Activated CD4-positive, alpha-beta T cell treated with anti-CD3 and anti-CD28 coated beads, Interleukin-2, amount 50 U/mL, for 24 hours (primary cell): ENCODE results near the gene ACAN.

Source experiments
- DNase-seq, 2 donors: peaks; one replicate each; pipeline ENCODE4 v3.0.0-alpha.2; 2020; ENCODE audit warnings: low read depth in 1 of 2, low spot score in 1 of 2

The ACAN gene

DNA sequence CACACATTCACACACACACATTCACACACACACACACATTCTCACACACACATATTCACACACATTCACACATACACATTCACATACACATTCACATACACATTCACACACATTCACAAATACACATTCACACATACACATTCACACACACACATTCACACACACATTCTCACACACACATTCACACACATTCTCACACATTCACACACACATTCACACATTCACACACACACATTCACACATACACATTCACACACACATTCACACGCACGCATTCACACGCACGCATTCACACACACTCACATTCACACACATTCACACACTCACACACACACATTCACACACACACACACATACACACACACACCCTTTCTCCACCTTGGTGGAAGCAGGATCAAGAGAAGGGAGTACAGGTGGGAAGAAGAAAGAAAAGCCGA is 97.8 kb downstream of the ACAN start:
- no peak for DNase-seq

DNA sequence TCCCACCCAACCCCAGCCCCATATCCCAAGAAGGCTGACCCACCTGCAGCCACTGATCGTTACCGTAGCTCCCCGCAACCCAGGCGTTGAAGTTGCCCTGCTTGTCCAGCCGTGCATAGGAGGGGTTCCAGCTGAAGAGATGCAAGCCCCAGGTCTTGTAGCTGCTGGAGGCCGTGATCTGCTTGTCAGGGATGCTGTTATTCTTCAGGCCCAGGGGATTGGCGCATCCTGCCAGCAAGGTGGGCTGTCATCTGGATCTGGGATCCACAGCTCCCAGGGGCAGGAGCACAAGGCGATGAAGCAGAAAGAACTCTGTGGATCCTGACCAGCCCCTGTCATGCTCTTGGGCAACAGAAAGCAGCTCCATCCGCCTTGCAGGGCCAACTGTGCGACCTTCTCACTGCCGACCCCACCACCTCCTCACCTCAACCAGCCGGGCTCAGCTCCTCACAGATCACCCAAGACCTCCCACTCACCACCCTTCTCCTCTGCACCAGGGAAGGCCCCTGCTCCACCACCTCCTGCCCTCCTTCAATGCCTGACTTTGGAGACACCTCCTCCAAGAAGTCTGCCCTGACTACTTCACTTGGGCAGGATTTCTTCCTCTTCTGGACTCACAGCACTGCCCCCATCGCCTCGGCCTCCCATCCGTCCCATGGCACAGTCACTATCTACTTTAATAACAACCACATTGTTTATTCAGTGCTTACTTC is 98.4 kb downstream of the ACAN start:
- DNase-seq: no peak

DNA sequence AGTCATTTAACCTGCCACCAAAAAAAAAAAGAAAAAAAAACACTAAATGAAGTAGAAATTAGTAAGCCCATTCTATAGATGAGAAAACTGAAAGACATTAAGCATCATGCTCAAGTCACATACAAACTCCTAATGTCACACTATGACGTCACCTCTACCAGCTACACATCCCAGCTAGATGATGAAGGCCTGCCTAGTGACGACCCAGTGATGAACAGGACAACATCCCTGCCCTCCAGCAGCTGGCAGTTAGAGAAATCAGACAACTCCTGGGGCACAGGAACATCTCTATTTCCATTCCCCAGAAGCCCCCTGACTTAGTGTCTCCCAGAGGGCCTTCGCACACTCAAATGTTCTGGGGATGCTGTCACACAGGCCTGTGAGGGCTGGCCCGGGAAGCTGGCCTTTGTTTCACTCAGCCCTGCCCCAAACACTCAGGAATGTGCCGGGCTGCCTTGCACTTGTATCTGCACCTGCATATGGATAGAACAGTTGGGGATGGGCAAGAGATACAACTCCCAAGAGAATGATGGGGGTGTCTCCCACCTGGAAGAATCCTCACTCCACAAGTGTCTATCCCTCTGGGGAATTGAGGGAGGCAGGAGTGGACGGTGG is 99.1 kb downstream of the ACAN start:
- no peak for DNase-seq

DNA sequence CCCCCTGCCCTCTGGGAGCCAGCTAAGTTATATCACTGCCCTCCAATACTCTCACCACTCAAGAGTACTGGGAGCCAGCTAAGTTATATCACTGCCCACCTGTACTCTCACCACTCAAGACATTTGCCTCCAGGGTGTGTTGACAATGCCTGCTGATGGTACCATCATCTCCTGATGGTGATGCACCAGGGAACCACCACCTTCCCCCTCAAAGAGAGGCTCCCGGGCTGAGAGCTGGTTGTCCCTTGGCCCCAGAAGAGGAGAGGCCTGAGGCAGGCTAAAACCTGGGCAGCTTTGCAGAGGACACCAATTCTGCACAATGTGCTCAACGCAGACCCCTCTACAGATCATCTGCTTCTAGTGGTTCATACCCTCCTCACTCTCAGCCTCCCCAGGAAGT is 99.6 kb downstream of the ACAN start:
- DNase-seq: no peak

DNA sequence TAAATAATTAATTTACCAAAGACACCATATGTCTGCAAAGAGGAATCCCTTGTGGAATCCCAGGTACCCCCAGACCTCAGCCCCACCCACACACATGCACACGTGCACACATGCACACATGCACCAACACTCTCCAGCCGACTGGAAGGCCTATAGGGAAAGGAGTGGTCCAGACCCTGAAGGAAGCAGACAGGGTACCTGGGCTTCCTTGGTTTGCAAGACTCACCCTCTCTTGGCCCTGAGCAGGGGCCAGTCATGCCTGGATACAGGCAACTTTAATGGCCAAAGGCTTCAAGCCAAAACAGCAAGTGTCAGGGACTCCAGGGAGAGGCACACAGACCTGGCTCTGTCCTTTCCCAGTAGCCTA is 101.0 kb downstream of the ACAN start:
- DNase-seq: no peak

DNA sequence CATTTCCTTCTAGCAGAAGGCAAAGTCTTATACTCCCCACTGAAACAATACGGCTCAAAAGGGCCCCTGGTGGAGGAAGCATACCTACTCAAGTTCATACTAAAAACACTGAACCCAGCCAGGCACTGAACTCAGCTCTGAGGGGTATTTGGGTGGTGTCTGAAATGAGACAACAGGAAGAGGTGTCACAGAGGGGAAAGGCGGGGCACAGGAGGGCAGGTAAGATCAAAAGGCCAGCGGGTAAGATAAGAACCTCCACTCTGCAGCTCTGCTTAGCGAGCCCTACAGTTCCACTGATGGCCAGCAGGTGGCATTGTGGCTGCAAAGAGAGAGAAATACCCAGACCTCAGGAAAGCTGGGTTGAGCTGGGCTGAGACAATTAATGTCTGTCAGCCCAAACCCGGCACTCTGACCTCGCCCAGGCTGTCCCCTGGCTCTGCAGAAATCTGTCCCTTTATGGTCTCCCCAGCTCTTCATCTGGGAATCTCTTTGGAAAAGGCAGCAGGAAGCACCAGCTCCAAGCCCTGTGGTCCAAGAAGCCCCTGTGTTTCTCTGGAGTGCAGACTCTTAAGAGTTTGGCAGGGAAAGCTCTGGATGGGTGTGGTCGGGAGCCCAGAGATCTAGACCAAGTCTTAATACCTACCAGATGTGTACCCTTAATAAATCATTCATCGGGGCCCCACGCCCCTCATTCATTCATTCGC is 101.5 kb downstream of the ACAN start:
- peak; percentile 81 to 86 for DNase-seq

DNA sequence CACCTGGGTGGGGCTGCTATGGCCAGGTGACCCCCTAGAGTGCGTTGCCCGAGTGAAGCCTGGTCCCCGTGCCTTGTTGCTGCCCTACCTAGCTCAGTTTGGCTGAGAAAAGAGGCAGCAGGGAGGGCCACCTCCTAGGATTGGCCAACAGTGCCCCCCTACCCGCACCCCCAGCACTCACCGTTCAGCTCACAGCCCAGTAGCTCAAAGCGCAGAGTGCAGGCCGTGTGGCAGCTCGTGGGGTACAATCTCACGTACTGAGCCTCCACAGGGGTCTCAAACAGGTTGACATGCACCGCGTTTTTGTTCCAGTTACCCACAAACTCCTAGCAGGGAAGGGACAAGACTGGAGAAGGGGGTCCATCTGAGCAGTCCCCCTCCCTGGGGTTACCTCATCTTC is 102.3 kb downstream of the ACAN start:
- DNase-seq: no peak

DNA sequence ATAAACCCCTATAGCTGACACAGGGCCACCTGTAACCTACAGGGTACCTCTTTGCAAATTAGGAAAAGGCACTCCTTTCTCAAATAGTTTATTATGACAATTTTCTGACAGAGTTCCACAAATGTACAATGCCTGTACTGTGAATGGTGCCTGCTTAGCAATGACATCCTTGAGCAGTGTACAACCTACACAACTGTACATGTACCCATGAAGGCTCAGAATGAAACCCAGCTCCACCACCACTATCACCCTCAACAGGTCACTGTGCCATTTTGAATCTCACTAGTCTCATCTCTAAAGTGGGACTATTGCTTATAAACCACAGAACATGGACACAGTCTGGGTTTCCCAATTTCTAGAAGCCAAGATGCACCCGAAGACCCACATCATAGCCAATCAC is 102.9 kb downstream of the ACAN start:
- no peak for DNase-seq

DNA sequence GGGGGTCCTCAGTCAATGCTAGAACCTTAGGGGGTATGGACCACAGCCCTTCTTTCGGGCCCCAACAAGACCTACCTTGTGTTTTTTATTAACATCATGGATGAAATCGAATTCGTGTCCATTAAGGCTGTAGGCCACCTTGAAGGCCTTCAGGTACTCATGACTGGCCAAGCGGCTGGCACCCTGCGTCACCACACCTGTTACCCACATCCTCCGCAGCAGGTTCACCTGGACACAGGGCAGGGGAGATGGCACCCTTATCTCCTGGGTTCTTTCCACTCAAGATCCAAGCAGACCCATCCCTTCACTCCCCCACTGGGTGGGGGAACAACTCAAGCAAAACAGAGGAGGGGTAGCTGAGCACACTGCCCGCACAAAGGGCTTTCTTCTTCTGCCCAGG is 103.3 kb downstream of the ACAN start:
- DNase-seq: no peak

DNA sequence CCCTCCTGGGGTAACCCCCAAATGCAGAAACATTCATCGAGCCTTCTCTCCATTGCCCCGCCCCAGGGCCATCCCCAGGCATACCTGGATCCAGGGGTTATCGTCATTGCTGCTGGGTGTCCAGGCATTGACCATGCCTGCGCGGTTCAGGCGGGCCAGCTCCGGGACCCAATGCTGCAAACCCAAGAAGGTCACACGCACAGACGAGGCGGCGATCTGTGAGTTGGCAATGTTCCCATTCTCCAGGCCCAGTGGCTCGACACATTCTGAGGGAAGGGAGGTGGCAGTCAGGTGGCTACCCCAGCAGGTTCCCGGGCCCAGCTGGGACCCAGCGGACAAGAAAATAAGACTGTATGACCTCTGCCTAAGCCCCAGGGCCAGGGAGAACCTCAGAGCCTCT is 103.9 kb downstream of the ACAN start:
- no peak for DNase-seq

DNA sequence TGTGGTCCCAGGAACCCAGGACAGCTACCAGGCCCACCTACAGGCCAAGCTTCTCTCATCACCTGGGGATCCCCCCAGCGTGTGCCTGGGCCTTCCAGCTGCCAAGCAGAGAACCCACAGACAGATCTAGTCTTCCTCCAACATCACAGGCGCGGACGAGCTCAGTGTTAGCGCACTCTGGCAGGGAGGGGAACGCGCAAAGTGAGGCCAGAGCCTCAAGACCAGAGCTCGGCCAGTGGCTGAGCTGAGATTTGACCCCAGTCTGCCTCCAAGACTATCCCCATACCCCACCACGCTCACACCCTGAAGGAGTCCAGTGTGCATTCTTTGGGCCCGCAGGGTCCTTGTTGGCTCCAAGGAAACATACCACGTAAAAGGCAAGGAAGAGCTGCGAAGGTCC is 104.9 kb downstream of the ACAN start:
- no peak for DNase-seq

DNA sequence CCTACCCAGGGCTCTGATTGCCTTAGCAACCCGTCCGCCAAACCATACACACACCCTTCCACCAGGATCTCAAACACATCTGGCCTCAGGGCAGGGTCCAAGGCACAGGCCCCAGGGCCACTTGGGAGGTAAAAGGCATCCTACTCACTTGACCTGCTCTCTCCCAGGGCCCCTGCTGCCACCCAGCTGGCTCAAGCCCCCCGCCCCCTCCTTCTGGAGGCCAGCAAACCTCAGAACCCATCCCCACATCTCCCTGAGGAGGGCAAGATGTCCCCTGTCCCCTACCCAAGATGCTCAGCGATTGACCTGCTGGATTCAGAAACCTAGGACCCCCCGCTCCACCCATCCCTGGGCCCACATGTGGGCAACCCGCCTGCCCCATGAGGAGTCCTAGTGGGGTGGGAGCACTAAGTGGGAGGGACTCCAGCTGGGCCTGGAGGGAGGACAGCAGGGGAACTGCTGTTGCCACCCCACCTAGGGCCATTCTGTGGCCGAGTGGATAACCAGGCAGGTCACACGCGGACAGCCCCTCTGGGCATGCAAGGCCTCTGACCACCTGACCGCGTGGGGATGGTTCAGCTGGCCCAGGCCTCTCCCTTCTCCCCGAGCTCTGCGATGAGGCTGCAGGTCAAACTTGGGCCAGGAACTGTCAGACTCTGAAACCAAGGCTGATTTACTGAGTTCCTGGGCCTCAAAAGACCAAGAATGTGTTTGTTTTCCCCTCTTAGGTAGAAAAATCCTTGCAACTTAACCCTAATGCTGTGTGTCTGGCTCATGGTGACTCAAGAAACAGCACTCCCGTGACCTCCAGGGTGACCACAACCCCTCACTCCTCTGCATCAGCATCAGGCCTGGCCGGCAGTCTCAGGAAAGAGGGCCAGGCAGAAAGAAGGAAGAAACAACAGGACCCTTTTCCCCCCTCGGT is 105.7 kb downstream of the ACAN start:
- no peak for DNase-seq

DNA sequence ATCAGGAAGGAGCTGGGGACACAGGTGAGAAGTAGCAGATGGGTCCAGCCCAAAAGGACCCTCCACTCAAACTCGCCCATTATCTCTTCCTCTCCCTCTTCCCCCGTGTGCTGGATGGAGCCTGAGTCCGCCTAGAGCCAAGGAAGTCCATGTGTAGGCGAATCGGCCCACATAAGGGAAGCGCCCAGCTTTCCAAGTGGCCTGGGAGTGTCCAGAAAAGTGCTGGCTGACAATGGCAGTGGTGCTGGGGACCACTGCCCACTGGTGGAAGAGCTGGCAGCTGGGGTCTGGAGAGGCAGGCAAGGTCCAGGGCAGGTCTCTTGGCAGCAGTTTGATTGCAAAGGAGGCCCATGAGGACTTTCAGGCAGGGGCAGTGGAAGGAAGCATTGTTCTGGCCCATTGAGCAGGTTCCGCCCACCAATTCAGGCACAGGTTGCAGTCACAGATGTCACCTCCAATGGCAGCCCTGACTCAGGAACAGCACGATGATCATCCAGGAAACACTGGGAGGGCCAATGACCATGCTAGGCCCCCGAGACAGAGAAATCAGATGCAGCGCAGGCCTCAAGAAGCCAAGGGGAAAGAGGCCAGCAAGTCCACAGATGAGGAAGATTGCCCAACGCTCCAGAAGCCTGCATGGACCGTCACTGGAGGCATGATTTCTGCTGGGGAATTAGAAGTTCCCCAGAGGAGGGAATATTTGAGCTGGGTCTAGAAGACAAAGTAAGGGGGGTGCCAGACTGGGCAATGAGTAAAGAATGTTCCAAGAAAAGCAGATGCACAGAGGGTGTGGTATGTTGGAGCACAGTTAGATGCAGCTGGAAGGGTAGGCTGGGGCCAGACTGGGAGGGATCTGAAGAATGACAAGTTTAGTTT is 107.0 kb downstream of the ACAN start:
- no peak for DNase-seq

DNA sequence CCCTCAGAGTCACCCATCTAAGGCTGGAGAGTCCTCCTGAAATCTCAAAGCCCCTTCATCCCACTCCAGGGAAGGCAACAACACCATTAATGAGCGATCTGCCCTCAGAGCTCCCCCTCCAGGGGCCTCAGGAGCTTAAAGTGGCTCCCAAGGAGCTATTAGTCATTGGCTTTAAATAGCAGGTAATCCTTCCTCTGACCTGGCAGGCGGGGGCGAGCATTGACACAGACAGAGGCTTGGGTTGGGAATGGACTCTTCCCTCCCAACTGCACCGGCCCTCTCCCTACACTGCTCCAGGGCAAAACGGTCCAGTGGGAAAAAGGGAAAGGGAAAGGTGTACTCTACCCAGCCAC is 108.5 kb downstream of the ACAN start:
- no peak for DNase-seq

DNA sequence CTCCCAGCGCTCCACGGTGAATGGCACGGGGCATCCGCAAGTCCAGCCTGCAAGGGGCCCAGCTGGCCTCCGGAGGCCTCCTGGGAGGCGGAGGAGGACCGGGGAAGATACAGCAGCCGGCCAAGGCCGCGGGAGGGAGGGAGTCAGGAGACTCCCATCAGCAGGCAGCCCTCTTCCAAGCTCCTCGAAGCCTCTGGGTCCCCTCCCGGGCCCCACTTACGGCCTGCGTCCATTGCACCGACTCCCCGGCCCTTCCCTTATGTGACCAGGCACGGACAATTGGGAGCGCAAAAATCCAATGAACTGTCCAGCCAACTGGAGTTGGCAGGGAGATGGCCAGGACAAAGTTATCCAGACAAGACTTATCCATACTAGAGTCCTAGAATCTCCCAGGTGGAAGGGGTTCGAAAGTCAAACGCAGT is 109.3 kb downstream of the ACAN start:
- DNase-seq: no peak

DNA sequence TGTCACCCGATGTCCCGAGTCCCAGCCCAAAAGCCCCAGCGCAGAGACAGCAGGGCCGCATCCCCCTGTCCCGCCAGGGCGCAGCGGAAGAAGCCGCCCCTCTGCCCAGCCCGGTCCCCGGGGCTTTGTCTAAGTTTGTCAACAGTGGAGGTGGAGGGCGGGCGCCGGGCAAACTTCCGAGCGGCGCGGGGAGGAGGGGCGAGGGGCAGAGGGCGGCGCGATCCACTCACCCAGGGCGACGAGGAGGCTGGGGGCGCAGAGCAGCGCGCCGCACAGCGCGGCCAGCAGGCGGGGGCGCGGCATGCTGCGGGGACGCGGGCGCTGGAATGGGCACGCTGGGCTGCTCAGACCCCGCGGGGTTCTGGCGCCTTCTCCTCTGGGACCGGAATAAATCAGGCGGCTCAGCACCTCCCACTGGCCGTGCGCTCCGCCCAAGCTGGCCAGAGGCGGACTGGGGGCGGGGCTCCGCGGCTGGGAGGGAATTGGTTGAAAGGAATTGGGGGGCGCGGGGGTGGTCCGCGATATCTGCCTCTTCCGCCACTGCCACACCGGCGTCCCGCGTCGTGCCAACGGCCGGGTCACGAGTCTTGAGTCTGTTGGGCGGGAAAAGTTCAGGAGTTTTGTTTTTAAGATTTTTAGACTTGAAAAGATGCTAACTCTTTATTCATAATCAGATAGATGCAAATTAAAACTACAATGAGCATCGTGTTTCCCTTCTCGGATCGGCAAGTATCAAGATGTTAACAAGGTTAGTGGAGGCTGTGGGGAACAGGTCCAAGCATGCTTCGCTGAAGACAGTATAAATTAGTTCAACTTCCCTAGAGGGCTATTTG is 110.0 kb downstream of the ACAN start, which contains the start of gene MFGE8:
TSS of gene MFGE8 (minus strand) at position 363 of the 833 bp plus-strand sequence. CDS start at position 303, 60 bp downstream.
- DNase-seq: peak; percentile 30 to 44

DNA sequence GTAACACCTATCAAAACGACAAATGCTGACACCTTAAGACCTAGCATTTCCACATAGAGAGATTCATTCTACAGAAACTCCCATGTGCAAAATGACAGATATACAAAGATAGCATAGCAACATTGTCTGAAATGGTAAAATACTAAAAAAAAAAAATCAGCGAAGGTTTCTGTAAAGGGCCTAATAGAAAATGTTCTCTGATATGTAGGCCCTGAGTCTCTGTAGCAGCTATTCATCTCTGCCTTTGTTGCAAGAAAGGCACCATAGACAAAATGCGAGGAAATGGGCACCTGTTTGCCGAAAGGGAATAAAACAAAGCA is 110.6 kb downstream of the ACAN start:
- DNase-seq: no peak

DNA sequence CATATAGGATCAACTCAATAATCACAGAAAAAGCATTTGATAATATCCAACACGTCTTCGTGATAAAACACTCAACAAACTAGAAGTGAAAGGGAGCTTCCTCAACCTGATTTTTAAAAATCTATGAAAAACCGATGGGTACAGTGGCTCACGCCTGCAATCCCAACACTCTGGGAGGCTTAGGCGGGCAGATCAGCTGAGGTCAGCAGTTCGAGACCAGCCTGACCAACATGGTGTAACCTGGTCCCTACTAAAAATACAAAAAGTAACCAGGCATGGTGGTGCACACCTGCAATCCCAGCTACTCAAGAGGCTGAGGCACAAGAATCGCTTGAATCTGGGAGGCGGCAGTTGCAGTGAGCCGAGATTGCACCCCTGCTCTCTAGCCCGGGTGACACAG is 112.1 kb downstream of the ACAN start:
- DNase-seq: no peak

DNA sequence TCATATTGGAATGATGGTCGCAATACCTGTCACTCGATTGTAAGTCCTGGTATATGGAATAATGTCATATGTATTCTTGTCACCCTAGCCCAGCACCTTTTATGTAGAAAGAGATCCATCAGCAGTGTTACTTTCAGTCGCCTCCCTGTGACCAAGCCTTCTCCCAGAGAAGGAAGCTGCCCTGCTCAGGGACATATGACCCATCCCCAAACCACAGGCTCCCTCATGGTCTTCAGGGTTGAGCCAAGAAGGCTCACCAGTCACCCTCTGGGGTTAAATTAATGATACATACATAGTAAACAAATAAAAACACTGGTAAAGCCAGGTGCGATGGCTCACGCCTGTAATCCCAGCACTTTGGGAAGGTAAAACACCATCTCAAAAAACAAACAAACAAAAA is 114.5 kb downstream of the ACAN start:
- DNase-seq: no peak

DNA sequence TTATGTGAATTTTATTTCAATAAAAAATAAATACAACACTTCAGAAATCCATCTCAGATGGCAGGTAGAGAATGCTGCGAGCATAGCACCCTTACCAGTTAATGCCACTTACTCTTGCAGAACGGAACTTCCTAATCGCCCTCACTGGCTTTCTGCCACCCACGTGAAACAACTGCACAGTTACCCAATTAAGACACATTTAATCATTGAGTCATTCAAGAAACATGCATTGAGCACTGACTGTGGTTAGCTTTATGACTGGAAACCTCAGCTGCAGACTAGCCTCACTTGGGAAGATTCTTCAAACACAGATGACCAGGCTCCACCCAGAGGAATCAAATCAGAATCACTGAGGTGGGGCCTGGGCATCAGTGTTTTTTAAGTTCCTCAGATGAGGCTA is 115.5 kb downstream of the ACAN start:
- no peak for DNase-seq
